ENCODE measurements around the gene HRCT1.
"Not testable (repeated sequence)": the region's sequence is repeated elsewhere in the genome, so short reads cannot be mapped to it uniquely, and the experiment has no call there.

The HRCT1 gene

GRCh38 chr9:35919212-35920008, 13.4 kb downstream of the HRCT1 start:
- DNase-seq, result no peak

GRCh38 chr9:35920051-35920620, 14.1 kb downstream of the HRCT1 start:
- no peak for DNase-seq

GRCh38 chr9:35923598-35923926, 17.6 kb downstream of the HRCT1 start:
- DNase-seq, result no peak

GRCh38 chr9:35923927-35924763, 18.1 kb downstream of the HRCT1 start:
- DNase-seq, result peak; percentile 42

GRCh38 chr9:35928591-35929452, 22.8 kb downstream of the HRCT1 start:
- no peak for DNase-seq

GRCh38 chr9:35929453-35929718, 23.4 kb downstream of the HRCT1 start:
- DNase-seq, result no peak

GRCh38 chr9:35930521-35930920, 24.5 kb downstream of the HRCT1 start:
- no peak for DNase-seq

GRCh38 chr9:35930989-35931388, 25.0 kb downstream of the HRCT1 start:
- DNase-seq, result no peak

- no peak for DNase-seq
Measured at GRCh38 chr9:35932735-35933134, 26.7 kb downstream of the HRCT1 start.

GRCh38 chr9:35933550-35934067, 27.6 kb downstream of the HRCT1 start:
- DNase-seq, result no peak

- not testable (repeated sequence) for DNase-seq
Measured at GRCh38 chr9:35934069-35934468, 28.1 kb downstream of the HRCT1 start.

GRCh38 chr9:35935261-35935660, 29.3 kb downstream of the HRCT1 start:
- DNase-seq, result no peak

- no peak for DNase-seq
Measured at GRCh38 chr9:35935755-35936509, 29.9 kb downstream of the HRCT1 start.

GRCh38 chr9:35937227-35937626, 31.2 kb downstream of the HRCT1 start:
- no peak for DNase-seq

- no peak for DNase-seq
Measured at GRCh38 chr9:35938474-35939356, 32.7 kb downstream of the HRCT1 start.

- no peak for DNase-seq
Measured at GRCh38 chr9:35939679-35940250, 33.8 kb downstream of the HRCT1 start.

- no peak for DNase-seq
Measured at GRCh38 chr9:35940458-35941407, 34.7 kb downstream of the HRCT1 start.

GRCh38 chr9:35942286-35942685, 36.3 kb downstream of the HRCT1 start:
- DNase-seq, result no peak

GRCh38 chr9:35944173-35944572, 38.2 kb downstream of the HRCT1 start:
- no peak for DNase-seq

GRCh38 chr9:35944841-35945240, 38.8 kb downstream of the HRCT1 start:
- no peak for DNase-seq
